Measurements from ENCODE around the gene BABAM2.

GRCh38 chr2:28035163-28035690, 144.7 kb downstream of the BABAM2 start:
- TF ChIP-seq CTCF (IDR thresholded peaks at IDR 0.05; ENCODE audit: insufficient read depth, low read length, poor library complexity, severe bottlenecking) (no peak), EZH2phosphoT487 (conservative IDR thresholded peaks at IDR 0.05; ENCODE audit: low read length) (no peak)

Data from SU-DHL-6 (cell line).